Calu3 (cell line): Measurements from ENCODE around the gene NEK5. TPM values are rescaled to one million over a fixed set of nuclear protein-coding genes. Genes with fewer than 3 reads are reported as not detected.
"Not testable (repeated sequence)": the region's sequence is repeated elsewhere in the genome, so short reads cannot be mapped to it uniquely, and the experiment has no call there.

Experiments
- Bru-seq: library from RNA; stranded (reverse); fragments of 400-500 nt; gene quantifications from one replicate; lab custom pipeline; 2021; lab: Mats Ljungman, UMichigan
- BruChase-seq, 2 experiments: library from RNA; stranded (reverse); fragments of 400-500 nt; gene quantifications; one replicate each; lab custom pipeline; 2021; lab: Mats Ljungman, UMichigan
- BruUV-seq: library from RNA; stranded (reverse); fragments of 400-500 nt; replicated peaks from 2 replicates; lab custom pipeline; 2021; lab: Mats Ljungman, UMichigan
- CTCF ChIA-PET: fragments of 300-600 bp; sonication (Branson Sonifier 250); formaldehyde crosslinking; loops from one replicate; lab custom pipeline; 2022; ENCODE audit warnings: antibody characterized with exemption; lab: Charles Lee
- DNase-seq: peaks from one replicate; pipeline ENCODE4 v3.0.0; 2022
- H3K27ac Mint-ChIP-seq: one replicate; pipeline ENCODE4 v1.8.0; 2022; ENCODE audit warnings: mixed read lengths; ENCODE audit not compliant: unreplicated experiment
- H3K27me3 Mint-ChIP-seq: one replicate; pipeline ENCODE4 v1.8.0; 2022; ENCODE audit warnings: mixed read lengths; ENCODE audit not compliant: unreplicated experiment
- H3K36me3 Mint-ChIP-seq: one replicate; pipeline ENCODE4 v1.8.0; 2022; ENCODE audit warnings: mild to moderate bottlenecking, moderate library complexity, mixed read lengths; ENCODE audit not compliant: insufficient read depth, unreplicated experiment
- H3K4me1 Mint-ChIP-seq: one replicate; pipeline ENCODE4 v1.8.0; 2022; ENCODE audit warnings: mild to moderate bottlenecking, low read depth, mixed read lengths; ENCODE audit not compliant: unreplicated experiment
- H3K4me3 Mint-ChIP-seq: one replicate; pipeline ENCODE4 v1.8.0; 2022; ENCODE audit warnings: mild to moderate bottlenecking, low read depth, moderate library complexity, mixed read lengths; ENCODE audit not compliant: unreplicated experiment
- H3K9me3 Mint-ChIP-seq: one replicate; pipeline ENCODE4 v1.8.0; 2022; ENCODE audit warnings: low read depth, mixed read lengths; ENCODE audit not compliant: unreplicated experiment
- intact Hi-C: fragments of 100-400 bp; cut with micrococcal nuclease; formaldehyde crosslinking; loops from one replicate; pipeline ENCODE4 v1.10.0; 2022; ENCODE audit not compliant: unreplicated experiment
- long read RNA-seq: library from polyadenylated mRNA; stranded (forward); transcript quantifications from one replicate; pipeline ENCODE4 v2.0.0, GENCODE V29; 2022
- total RNA-seq: library from RNA; stranded (reverse); gene quantifications from 2 replicates; pipeline ENCODE4 v1.2.3, GENCODE V29; 2022
- TF ChIP-seq, protein P1 (sequence below): fragments of 200-600 bp; IDR thresholded peaks from one replicate; pipeline ENCODE4 v1.8.0; 2022; ENCODE audit warnings: antibody characterized with exemption; ENCODE audit not compliant: unreplicated experiment

Gene NEK5, protein sequence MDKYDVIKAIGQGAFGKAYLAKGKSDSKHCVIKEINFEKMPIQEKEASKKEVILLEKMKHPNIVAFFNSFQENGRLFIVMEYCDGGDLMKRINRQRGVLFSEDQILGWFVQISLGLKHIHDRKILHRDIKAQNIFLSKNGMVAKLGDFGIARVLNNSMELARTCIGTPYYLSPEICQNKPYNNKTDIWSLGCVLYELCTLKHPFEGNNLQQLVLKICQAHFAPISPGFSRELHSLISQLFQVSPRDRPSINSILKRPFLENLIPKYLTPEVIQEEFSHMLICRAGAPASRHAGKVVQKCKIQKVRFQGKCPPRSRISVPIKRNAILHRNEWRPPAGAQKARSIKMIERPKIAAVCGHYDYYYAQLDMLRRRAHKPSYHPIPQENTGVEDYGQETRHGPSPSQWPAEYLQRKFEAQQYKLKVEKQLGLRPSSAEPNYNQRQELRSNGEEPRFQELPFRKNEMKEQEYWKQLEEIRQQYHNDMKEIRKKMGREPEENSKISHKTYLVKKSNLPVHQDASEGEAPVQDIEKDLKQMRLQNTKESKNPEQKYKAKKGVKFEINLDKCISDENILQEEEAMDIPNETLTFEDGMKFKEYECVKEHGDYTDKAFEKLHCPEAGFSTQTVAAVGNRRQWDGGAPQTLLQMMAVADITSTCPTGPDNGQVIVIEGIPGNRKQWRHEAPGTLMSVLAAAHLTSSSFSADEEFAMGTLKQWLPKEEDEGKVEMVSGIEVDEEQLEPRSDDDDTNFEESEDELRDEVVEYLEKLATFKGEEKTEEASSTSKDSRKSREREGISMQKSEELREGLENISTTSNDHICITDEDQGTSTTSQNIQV
- total RNA-seq (0.38 and 0.54 TPM in 2 replicates), Bru-seq, nascent RNA (percentile 15 among the genes with signal in this experiment), BruChase-seq, experiment 1, labeled RNA remaining after a 6-hour chase (percentile 17 among the genes with signal in this experiment), BruChase-seq, experiment 2, labeled RNA remaining after a 2-hour chase (percentile 17 among the genes with signal in this experiment)
- long read RNA-seq, partial matches to known transcripts, result 0 of 4 reads
- long read RNA-seq, other reads (novel, unspliced or antisense), result 4 of 4 reads

- Mint-ChIP-seq H3K36me3 (peaks cover 10% of the 10 kb centered on the region), H3K27ac (no peak within 1 kb of the TSS), H3K4me1 (no peaks in the 10 kb centered on the region), H3K9me3 (peaks cover 3% of the 10 kb centered on the region), H3K4me3 (peak within 1 kb of the TSS; percentile 82), H3K27me3 (no peaks in the 10 kb centered on the region)
- CTCF ChIA-PET, result interaction anchor here (0.7 to 1.7 kb wide), 5 partner anchors 13 to 314 kb away, joined by 3 to 6 read pairs (median 4); no protein-coding TSS in a partner anchor
- intact Hi-C loops, result no loop called here
- peak; percentile 78 for DNase-seq
- TF ChIP-seq, protein P1, sequence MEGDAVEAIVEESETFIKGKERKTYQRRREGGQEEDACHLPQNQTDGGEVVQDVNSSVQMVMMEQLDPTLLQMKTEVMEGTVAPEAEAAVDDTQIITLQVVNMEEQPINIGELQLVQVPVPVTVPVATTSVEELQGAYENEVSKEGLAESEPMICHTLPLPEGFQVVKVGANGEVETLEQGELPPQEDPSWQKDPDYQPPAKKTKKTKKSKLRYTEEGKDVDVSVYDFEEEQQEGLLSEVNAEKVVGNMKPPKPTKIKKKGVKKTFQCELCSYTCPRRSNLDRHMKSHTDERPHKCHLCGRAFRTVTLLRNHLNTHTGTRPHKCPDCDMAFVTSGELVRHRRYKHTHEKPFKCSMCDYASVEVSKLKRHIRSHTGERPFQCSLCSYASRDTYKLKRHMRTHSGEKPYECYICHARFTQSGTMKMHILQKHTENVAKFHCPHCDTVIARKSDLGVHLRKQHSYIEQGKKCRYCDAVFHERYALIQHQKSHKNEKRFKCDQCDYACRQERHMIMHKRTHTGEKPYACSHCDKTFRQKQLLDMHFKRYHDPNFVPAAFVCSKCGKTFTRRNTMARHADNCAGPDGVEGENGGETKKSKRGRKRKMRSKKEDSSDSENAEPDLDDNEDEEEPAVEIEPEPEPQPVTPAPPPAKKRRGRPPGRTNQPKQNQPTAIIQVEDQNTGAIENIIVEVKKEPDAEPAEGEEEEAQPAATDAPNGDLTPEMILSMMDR, result peak; percentile 49
- no TSS peak for BruUV-seq
Observed at GRCh38 chr13:52128714-52129700, at the start of gene NEK5. NEK5 (minus strand) TSS chr13:52129073; CDS start chr13:52127482, 1,591 bp downstream.

DNA sequence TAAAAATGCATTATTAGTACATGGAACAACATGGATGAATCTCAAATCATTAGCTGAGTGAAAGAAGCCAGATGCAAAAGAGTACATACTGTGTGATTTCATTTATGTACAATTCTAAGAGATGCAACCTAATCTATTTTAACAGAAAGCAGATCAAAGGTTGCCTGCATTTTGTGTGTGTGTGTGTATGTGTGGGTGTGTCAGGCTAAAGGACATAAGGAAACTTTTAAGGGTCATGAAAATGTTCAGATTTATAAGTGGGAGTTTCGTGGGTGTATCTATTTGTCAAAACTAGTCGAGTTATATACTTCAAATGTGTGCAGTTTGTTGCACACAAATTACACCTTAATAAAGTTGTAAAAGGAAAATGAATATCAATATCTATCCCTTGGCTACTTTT is 48.4 kb upstream of the NEK5 start:
- no peaks in the 10 kb centered on the region for H3K4me1 Mint-ChIP-seq
- H3K36me3 Mint-ChIP-seq, result peaks cover 5% of the 10 kb centered on the region
- no peaks in the 10 kb centered on the region for H3K9me3 Mint-ChIP-seq
- TF ChIP-seq, protein P1, result no peak
- no peak overlapping the region for H3K27ac Mint-ChIP-seq
- no peaks in the 10 kb centered on the region for H3K27me3 Mint-ChIP-seq
- no peak overlapping the region for H3K4me3 Mint-ChIP-seq
- CTCF ChIA-PET, result no interaction called here
- BruUV-seq, result no TSS peak
- intact Hi-C loops, result no loop called here
- no peak for DNase-seq

GRCh38 chr13:52173970-52174369 is 45.1 kb upstream of the NEK5 start:
- H3K4me3 Mint-ChIP-seq, H3K9me3 Mint-ChIP-seq, H3K27ac Mint-ChIP-seq, H3K27me3 Mint-ChIP-seq, DNase-seq, H3K4me1 Mint-ChIP-seq, intact Hi-C loops, BruUV-seq, CTCF ChIA-PET, H3K36me3 Mint-ChIP-seq: not testable (repeated sequence)

DNA sequence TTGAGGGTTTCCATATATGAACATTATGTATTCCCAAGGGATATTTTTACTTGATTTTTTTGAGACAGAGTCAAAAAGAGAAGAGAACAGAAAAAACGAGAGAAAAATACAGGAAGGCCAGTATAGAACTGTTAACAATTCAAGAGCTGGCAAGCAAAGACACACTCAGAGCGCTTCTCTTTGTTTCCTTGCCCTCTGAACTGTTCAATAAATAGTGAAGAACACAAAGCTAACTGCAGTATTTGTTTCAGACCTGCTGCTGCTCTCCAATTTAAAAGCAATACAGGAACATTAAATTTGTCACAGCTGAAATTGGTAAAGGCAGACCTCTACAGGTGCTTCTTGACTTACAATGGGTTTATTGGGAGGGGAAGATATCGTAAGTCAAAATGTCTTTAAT is 44.5 kb upstream of the NEK5 start:
- H3K4me1 Mint-ChIP-seq, result no peaks in the 10 kb centered on the region
- TF ChIP-seq, protein P1, result no peak
- CTCF ChIA-PET, result no interaction called here
- intact Hi-C loops, result no loop called here
- no peak overlapping the region for H3K27ac Mint-ChIP-seq
- H3K4me3 Mint-ChIP-seq, result no peak overlapping the region
- no peaks in the 10 kb centered on the region for H3K9me3 Mint-ChIP-seq
- BruUV-seq, result no TSS peak
- DNase-seq, result no peak
- H3K27me3 Mint-ChIP-seq, result no peaks in the 10 kb centered on the region
- H3K36me3 Mint-ChIP-seq, result peaks cover 9% of the 10 kb centered on the region

DNA sequence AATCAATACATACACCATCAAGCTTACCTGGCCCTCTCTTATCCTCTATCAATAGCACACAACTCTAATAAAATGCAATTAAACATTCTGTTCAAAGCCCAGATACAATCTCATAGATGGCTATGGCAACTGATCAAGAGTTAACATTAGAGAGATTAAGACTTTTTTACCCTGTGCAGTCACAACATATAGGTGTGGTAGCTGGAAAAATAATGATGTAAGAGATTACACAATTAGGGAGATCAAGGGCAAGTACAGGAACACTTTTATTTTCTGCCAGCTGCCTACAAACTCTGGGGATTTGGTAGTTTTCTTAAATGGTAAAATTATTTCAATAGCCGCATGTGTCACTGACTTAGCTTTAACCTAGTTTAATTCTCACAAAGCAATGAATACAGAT is 42.8 kb upstream of the NEK5 start:
- H3K4me3 Mint-ChIP-seq, BruUV-seq, DNase-seq, H3K36me3 Mint-ChIP-seq, CTCF ChIA-PET, intact Hi-C loops, H3K4me1 Mint-ChIP-seq, H3K9me3 Mint-ChIP-seq, H3K27me3 Mint-ChIP-seq: not testable (repeated sequence)
- H3K27ac Mint-ChIP-seq, result peak overlapping the region; percentile 27

- H3K36me3 Mint-ChIP-seq, H3K27me3 Mint-ChIP-seq, CTCF ChIA-PET, BruUV-seq, DNase-seq, H3K27ac Mint-ChIP-seq, H3K4me1 Mint-ChIP-seq, H3K9me3 Mint-ChIP-seq, intact Hi-C loops, H3K4me3 Mint-ChIP-seq: not testable (repeated sequence)
Observed at GRCh38 chr13:52170828-52171391, 42.0 kb upstream of the NEK5 start.
